Hematopoietic multipotent progenitor cell treated with erythropoietin and hydrocortisone succinate and interleukin-3 and kit ligand, for 17 days (in vitro differentiated cells): ENCODE measurements around the gene UQCRHL.
"Not testable (repeated sequence)": the region's sequence is repeated elsewhere in the genome, so short reads cannot be mapped to it uniquely, and the experiment has no call there.

ENCODE experiments used
- DNase-seq: peaks from one replicate; pipeline ENCODE4 v3.0.0-alpha.2; 2015; ENCODE audit warnings: low spot score

Gene UQCRHL

GRCh38 chr1:15807549-15807948, at the start of gene UQCRHL:
UQCRHL (minus strand) TSS chr1:15807649; CDS start chr1:15807649, 0 bp downstream.
- not testable (repeated sequence) for DNase-seq

- DNase-seq, result no peak
Measured at GRCh38 chr1:15856888-15857287, 49.4 kb upstream of the UQCRHL start.

- DNase-seq, result no peak
Measured at GRCh38 chr1:15852828-15853302, 45.4 kb upstream of the UQCRHL start.

GRCh38 chr1:15852036-15852827, 44.8 kb upstream of the UQCRHL start:
- no peak for DNase-seq

GRCh38 chr1:15851210-15852035, 44.0 kb upstream of the UQCRHL start:
- DNase-seq, result no peak

- no peak for DNase-seq
Measured at GRCh38 chr1:15850471-15851001, 43.1 kb upstream of the UQCRHL start.

- peak; percentile 59 for DNase-seq
Measured at GRCh38 chr1:15849775-15850324, 42.4 kb upstream of the UQCRHL start.

GRCh38 chr1:15848929-15849774, 41.7 kb upstream of the UQCRHL start:
- peak; percentile 80 for DNase-seq

- DNase-seq, result peak; percentile 66
Measured at GRCh38 chr1:15848143-15848928, 40.9 kb upstream of the UQCRHL start.

GRCh38 chr1:15847893-15848142, 40.4 kb upstream of the UQCRHL start:
- DNase-seq, result no peak

- peak; percentile 94 for DNase-seq
Measured at GRCh38 chr1:15847100-15847892, 39.8 kb upstream of the UQCRHL start, which contains the start of gene SPEN. SPEN (plus strand) TSS chr1:15847707; CDS start chr1:15848068, 361 bp downstream.

- DNase-seq, result not testable (repeated sequence)
Measured at GRCh38 chr1:15846056-15846455, 38.6 kb upstream of the UQCRHL start.

- DNase-seq, result no peak
Measured at GRCh38 chr1:15843826-15844572, 36.5 kb upstream of the UQCRHL start.

- DNase-seq, result no peak
Measured at GRCh38 chr1:15838721-15839120, 31.3 kb upstream of the UQCRHL start.

GRCh38 chr1:15837931-15838330, 30.5 kb upstream of the UQCRHL start:
- DNase-seq, result no peak

GRCh38 chr1:15836772-15837669, 29.6 kb upstream of the UQCRHL start:
- DNase-seq, result no peak

- DNase-seq, result not testable (repeated sequence)
Measured at GRCh38 chr1:15836511-15836771, 29.0 kb upstream of the UQCRHL start.

GRCh38 chr1:15835741-15836510, 28.5 kb upstream of the UQCRHL start:
- DNase-seq, result peak; percentile 95
